ENCODE results near the gene KLF2. TPM values are rescaled to one million over a fixed set of nuclear protein-coding genes. Genes with fewer than 3 reads are reported as not detected.

KLF2 gene
- total RNA-seq, 2 donors from 2014 or later, result 465 to 578 TPM

DNA sequence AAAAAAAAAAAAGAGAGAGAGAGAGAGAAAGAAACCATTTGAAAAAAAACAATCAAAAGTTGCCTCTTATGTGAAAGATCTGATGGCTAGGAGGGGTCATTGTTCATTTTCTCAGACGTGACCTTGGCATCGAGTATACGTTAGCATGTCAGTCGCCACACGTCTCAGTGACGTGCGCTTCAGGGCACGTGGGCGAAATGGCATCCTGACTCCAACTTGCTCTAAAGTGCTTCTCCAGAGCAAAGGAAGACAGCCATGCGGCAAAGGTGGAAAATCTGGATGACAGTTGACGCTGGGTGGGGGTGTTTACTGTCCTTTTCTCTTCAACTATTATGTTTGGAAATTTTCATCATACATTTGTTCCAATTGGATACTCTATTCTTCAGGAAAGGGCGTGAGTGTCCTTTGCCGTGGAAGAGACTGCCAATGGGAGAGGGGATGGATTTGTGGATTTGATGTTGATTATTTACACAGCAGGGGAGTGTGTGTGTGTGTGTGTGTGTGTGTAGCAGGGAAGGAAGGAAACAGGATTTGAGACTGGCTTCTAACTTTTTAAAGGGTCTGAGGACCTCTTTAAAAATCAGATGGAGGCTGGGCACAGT lies 25.0 kb downstream of the KLF2 start:
- Mint-ChIP-seq H3K27ac (no peak overlapping the region), H3K27me3 (no peaks in the 10 kb centered on the region), H3K36me3 (ENCODE audit: low read depth) (no peaks in the 10 kb centered on the region), H3K4me3 (peak overlapping the region; percentile 67), H3K4me1 (peaks cover 31% of the 10 kb centered on the region)
- no peaks in the 10 kb centered on the region for H3K9me3 ChIP-seq (ENCODE audit: control insufficient read depth, low read length, poor library complexity, severe bottlenecking)
- DNase-seq (no peak), ATAC-seq (no peak)

DNA sequence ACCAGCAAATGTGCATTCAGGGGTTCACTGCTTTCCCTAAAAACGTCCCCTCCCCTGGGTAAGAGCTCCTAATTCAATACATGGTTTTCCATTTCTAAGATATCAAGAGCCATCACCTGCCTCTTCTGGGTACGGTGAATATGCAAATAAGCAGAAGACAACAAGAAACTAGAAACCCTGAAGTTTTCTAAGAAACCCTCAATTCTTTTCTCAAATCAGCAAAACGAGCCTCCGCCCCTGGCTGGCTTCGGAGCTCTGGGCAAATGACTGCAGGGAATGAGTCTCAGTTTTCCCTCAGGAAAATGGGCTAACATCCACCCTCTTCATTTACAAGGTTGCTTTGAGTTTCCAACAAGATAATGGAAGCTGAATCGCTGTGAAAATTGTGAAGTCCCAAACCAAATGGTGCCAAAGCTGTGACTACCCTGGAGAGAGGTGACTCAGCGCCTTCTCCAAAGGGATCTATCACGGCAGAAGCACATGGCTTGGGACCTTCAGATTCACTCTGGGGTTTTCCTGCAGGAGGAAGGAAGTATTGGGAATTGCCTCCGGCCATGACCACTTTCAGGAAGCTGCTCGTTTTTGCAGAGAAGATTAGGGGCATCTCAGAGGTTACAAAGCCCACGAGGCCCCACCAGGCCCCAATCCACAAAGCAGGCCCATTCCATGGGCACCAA lies 26.6 kb downstream of the KLF2 start:
- H3K4me1 Mint-ChIP-seq, result peaks cover 34% of the 10 kb centered on the region
- peak overlapping the region; percentile 82 for H3K4me3 Mint-ChIP-seq
- H3K27ac Mint-ChIP-seq, result peak overlapping the region; percentile 87
- no peaks in the 10 kb centered on the region for H3K27me3 Mint-ChIP-seq
- H3K9me3 ChIP-seq (ENCODE audit: control insufficient read depth, low read length, poor library complexity, severe bottlenecking), result no peaks in the 10 kb centered on the region
- no peaks in the 10 kb centered on the region for H3K36me3 Mint-ChIP-seq (ENCODE audit: low read depth)
- ATAC-seq, result peak; percentile 59
- DNase-seq, result no peak

DNA sequence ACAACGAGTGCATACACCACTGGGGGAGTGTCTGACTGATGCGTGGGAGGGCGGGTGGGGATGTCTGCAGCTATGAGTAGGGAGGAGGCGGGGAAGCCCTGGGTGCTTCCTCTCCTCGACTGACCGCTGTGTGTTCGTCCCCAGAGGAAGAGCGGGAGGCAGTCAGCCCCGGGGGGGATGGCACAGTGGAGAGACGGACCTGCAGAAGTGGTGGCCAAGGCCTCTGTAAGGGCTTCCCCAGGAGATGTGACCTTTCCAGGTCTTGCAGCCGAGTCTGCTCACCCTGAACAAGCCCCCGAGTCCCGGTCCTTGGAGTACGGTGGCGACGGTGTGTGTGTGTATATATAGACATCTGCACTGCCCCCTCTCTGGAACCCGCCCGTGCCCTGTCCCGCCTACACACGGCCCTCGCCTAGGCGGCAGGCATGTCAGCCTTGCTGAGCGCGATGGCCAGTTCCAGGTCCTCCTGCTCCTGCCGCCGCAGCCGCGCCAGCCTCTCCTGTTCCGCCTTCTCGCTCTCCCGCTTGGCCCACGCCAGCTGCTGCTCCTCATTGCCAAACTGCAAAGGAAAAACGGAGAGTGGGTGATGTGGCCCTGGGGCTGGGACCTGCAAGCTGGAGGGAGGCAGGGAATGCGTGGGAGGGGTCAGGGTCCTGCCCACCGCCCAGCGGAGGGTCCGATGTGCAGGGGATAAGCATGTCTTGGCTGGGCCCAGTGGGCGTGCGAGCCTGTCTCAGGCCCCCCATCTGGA lies 30.8 kb downstream of the KLF2 start:
- ATAC-seq, result peak; percentile 63
- H3K27ac Mint-ChIP-seq, result peak overlapping the region; percentile 83
- DNase-seq, result no peak
- no peaks in the 10 kb centered on the region for H3K9me3 ChIP-seq (ENCODE audit: control insufficient read depth, low read length, poor library complexity, severe bottlenecking)
- H3K4me1 Mint-ChIP-seq, result peaks cover 47% of the 10 kb centered on the region
- H3K36me3 Mint-ChIP-seq (ENCODE audit: low read depth), result no peaks in the 10 kb centered on the region
- H3K27me3 Mint-ChIP-seq, result no peaks in the 10 kb centered on the region
- peak overlapping the region; percentile 61 for H3K4me3 Mint-ChIP-seq

DNA sequence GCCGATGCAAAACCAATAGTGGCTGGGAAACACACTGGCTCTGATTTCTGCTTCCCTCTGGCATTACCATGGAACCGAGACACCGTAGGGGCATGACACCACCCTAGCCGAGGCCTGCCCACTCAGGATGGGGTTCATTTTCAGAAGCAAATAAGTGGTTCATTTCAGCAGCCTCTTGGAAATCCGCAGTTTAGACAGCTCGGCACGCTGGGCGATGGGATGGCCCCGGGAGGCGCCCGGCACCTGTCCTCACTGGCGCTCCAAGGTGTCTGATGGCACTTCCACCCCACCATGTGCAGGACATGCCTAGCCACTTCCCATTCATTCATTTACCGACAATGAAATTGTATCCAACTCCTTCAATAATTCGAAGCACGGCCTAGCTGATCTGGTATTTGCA lies 33.8 kb downstream of the KLF2 start:
- no peaks in the 10 kb centered on the region for H3K36me3 Mint-ChIP-seq (ENCODE audit: low read depth)
- H3K9me3 ChIP-seq (ENCODE audit: control insufficient read depth, low read length, poor library complexity, severe bottlenecking), result no peaks in the 10 kb centered on the region
- H3K4me1 Mint-ChIP-seq, result peaks cover 51% of the 10 kb centered on the region
- H3K27me3 Mint-ChIP-seq, result no peaks in the 10 kb centered on the region
- DNase-seq (no peak), ATAC-seq (no peak)
- H3K27ac Mint-ChIP-seq, result no peak overlapping the region
- H3K4me3 Mint-ChIP-seq, result peak overlapping the region; percentile 5

DNA sequence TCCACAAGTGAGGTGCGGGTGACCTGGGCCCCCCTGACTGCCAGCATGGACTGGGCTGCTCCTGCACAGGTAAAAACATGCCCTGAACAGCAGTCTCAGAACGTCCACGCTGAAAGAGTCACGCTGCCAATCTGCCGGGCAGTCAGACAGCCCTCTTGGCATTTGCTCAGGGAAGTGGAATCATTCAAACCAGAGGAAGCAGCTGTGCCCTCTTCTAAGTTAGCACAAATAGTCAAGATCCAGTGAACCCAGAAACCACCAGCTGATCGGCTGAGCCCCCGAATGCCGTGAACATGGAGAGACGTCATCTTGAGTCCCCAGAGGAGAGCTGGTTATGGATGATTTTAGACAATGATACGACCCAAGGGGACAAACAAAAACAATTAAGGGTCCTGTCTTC lies 34.4 kb downstream of the KLF2 start:
- Mint-ChIP-seq H3K4me1 (peaks cover 56% of the 10 kb centered on the region), H3K27ac (no peak overlapping the region), H3K4me3 (no peak overlapping the region), H3K36me3 (ENCODE audit: low read depth) (no peaks in the 10 kb centered on the region), H3K27me3 (no peaks in the 10 kb centered on the region)
- peak; percentile 20 for ATAC-seq
- H3K9me3 ChIP-seq (ENCODE audit: control insufficient read depth, low read length, poor library complexity, severe bottlenecking), result no peaks in the 10 kb centered on the region
- DNase-seq, result no peak

DNA sequence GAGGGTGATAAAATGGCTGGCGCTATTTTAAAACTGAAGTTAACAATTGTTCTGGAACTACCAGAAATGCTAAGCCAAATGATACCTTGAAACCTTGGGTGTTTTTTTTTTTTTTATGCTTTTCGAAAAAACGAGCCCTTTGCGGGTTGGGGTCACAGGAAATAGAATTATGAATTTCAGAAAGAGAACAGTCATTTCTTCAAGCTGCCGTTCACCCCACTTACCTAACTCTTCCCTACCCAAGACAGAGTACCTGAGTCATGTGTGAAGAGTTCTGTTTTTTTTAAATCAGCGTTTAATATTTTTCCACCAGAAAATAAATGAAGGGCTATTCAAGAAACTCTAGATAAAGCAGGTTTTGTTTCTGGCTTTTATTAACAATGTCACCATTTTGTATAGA lies 35.3 kb downstream of the KLF2 start:
- no peaks in the 10 kb centered on the region for H3K9me3 ChIP-seq (ENCODE audit: control insufficient read depth, low read length, poor library complexity, severe bottlenecking)
- Mint-ChIP-seq H3K27ac (no peak overlapping the region), H3K36me3 (ENCODE audit: low read depth) (no peaks in the 10 kb centered on the region), H3K4me1 (peaks cover 56% of the 10 kb centered on the region), H3K27me3 (no peaks in the 10 kb centered on the region), H3K4me3 (peak overlapping the region; percentile 83)
- ATAC-seq (peak; percentile 48), DNase-seq (no peak)

DNA sequence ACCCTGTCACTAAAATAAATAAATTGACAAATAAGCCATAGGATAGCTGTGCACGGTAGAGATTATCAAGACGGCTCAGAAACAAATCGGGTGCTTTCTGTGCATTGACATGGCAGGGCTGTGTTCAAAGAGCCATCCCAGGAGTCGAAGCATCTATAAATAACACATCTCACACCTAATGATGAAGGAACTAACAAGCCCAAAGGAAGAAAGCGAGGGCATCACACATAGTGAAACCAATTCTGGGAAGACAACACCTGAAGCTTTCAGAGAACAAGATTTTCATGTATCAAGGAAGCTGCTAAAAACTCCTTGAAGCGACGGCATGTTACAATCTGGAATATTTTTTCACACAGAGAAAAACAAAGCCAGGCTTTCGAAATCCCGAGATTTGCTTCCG lies 36.1 kb downstream of the KLF2 start:
- Mint-ChIP-seq H3K4me1 (peaks cover 59% of the 10 kb centered on the region), H3K27ac (no peak overlapping the region), H3K27me3 (no peaks in the 10 kb centered on the region), H3K4me3 (peak overlapping the region; percentile 83), H3K36me3 (ENCODE audit: low read depth) (no peaks in the 10 kb centered on the region)
- DNase-seq (no peak), ATAC-seq (no peak)
- H3K9me3 ChIP-seq (ENCODE audit: control insufficient read depth, low read length, poor library complexity, severe bottlenecking), result no peaks in the 10 kb centered on the region

DNA sequence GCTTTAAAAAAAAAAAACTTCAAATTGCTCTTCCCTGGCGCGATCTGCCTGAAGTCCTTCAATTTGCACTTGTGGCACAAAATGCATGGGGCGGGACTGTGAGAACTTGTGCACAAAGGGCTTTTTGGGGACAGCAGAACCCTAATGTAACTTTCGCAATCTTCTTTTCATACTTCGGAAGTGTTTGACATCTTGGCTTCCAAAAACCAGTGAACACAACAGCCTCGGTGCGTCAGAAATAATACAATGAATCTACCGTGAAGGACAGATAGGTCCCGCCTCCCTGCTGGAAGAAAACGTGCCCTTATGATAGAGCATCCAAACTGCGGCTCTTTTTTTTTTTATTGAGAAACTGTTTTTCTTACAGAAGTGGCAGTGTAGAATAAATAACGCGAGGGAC lies 36.6 kb downstream of the KLF2 start:
- no peaks in the 10 kb centered on the region for H3K27me3 Mint-ChIP-seq
- no peaks in the 10 kb centered on the region for H3K36me3 Mint-ChIP-seq (ENCODE audit: low read depth)
- DNase-seq, result no peak
- no peak for ATAC-seq
- H3K9me3 ChIP-seq (ENCODE audit: control insufficient read depth, low read length, poor library complexity, severe bottlenecking), result no peaks in the 10 kb centered on the region
- no peak overlapping the region for H3K27ac Mint-ChIP-seq
- peaks cover 63% of the 10 kb centered on the region for H3K4me1 Mint-ChIP-seq
- peak overlapping the region; percentile 83 for H3K4me3 Mint-ChIP-seq

DNA sequence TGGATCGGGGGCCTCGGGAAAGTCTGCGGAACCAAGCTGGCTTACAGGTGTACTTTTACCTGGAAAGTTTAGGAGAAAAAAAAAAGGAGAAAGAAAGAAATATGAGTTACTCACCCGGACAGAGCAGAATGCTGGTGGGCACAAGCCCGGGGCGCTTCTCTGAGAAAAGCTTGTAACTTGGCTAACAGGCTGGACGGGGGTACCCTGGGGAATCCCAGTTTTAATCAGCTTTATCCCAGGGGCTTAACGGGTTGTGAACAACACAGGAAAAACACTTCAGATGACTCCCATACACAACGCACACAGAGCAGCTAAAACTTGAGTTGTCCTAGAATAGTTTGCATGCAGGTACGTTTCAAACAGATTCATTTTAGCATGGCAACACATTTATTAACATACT lies 37.3 kb downstream of the KLF2 start:
- no peak for ATAC-seq
- Mint-ChIP-seq H3K27ac (no peak overlapping the region), H3K4me1 (peaks cover 66% of the 10 kb centered on the region), H3K36me3 (ENCODE audit: low read depth) (no peaks in the 10 kb centered on the region), H3K4me3 (peak overlapping the region; percentile 83), H3K27me3 (no peaks in the 10 kb centered on the region)
- no peak for DNase-seq
- H3K9me3 ChIP-seq (ENCODE audit: control insufficient read depth, low read length, poor library complexity, severe bottlenecking), result no peaks in the 10 kb centered on the region

DNA sequence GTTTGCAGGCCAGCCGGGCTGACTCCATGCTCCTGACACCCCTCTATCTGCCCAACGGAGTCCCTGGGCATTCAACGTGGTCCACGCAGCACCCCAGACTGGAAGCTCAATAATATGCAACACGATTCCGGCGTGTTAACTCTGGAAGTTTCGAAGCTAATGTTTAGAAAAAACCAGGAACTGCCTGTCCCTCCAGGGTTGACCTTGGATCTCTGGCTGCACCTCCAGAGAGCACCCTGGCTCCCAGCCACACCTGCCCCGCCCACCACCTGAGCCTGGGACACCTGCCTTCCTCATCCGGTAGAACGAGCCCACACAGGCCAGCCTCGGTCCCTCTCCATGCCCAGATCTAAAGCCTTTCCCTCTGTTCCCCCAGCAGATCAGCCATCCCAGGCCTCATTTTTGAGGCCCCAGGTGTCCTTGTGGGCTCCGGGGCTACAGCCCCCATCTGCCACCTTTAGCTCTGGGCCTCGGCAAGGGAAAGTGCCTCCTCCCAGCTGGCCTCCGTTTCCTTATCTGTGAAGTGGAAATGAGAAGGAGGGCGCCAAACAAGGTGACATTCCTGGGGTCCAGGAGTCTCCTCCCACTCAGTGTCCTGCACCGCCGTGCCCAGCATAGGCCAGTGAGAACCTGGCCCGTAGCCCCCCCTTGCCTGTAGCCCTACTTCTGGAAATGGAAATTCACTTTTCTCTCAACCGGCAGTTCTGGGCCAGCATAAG lies 38.7 kb downstream of the KLF2 start:
- Mint-ChIP-seq H3K27ac (no peak overlapping the region), H3K36me3 (ENCODE audit: low read depth) (no peaks in the 10 kb centered on the region), H3K27me3 (no peaks in the 10 kb centered on the region), H3K4me1 (peaks cover 63% of the 10 kb centered on the region), H3K4me3 (peak overlapping the region; percentile 63)
- H3K9me3 ChIP-seq (ENCODE audit: control insufficient read depth, low read length, poor library complexity, severe bottlenecking), result no peaks in the 10 kb centered on the region
- ATAC-seq (no peak), DNase-seq (no peak)

DNA sequence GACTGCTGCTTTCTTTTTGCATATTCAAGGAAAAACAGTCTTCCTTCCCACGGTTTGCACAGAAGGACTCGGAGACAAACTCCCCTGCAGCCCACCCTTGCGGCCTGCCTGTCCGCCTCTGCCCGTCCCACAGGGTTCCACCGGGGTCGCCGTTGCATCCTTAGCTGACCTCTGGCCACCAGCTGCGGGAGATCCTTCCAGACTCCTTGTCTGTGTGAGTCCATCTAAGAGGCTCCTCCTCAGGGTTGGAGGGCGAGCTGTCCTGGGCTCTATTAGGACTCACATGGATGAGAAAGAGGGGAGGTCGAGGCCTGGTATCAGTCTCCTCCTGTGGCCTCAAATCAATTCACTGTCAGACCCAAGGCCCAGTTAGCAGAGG lies 39.2 kb downstream of the KLF2 start:
- ATAC-seq (no peak), DNase-seq (no peak)
- H3K9me3 ChIP-seq (ENCODE audit: control insufficient read depth, low read length, poor library complexity, severe bottlenecking), result no peaks in the 10 kb centered on the region
- Mint-ChIP-seq H3K27me3 (no peaks in the 10 kb centered on the region), H3K27ac (no peak overlapping the region), H3K4me1 (peaks cover 61% of the 10 kb centered on the region), H3K4me3 (no peak overlapping the region), H3K36me3 (ENCODE audit: low read depth) (no peaks in the 10 kb centered on the region)

DNA sequence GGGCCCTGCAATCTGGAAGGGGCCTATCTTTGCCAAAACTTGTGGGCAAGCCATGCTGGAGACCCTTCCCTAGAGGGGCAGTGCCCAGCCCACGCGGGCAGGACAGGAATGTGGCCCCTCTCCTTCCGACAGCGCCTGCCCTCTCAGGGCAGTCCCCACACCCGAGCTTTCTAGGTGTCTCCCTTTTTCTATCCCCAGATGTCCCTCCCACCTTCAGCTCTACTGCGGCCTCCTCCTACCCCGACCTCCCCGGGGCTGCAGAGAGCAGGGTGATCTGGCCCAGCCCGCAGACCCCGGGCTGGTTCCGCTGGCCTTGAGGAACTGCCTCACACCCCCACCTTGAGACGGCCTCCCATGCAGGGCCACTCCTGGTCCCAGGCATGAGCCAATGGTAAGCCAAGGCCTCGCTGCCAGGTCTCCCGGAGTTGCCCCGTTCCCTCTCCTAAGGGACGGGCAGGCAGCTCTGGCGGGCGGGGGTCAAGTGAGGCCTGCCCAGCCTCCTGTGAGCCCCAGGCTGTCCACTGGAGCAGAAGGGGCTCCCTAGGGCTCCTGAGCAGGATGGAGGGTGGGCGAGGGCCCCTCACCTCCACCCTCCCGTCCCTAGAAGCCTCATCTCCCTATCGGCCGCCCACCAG lies 39.7 kb downstream of the KLF2 start:
- no peak for DNase-seq
- ATAC-seq, result no peak
- Mint-ChIP-seq H3K27ac (no peak overlapping the region), H3K27me3 (no peaks in the 10 kb centered on the region), H3K4me1 (peaks cover 56% of the 10 kb centered on the region), H3K4me3 (peak overlapping the region; percentile 55), H3K36me3 (ENCODE audit: low read depth) (no peaks in the 10 kb centered on the region)
- no peaks in the 10 kb centered on the region for H3K9me3 ChIP-seq (ENCODE audit: control insufficient read depth, low read length, poor library complexity, severe bottlenecking)

Data from T-helper 17 cell (primary cell).